Stimulated activated CD8-positive, alpha-beta memory T cell treated with anti-CD3 and anti-CD28 coated beads, Interleukin-7, amount 100 ng/mL, for 4 hours (primary cell): ENCODE results near the gene RANBP1.

Experiments
- DNase-seq, 2 donors: peaks; one replicate each; pipeline ENCODE4 v3.0.0-alpha.2; 2020; ENCODE audit warnings: low read depth in 2 of 2

RANBP1 gene

GRCh38 chr22:20088263-20088648, 27.6 kb upstream of the RANBP1 start:
- DNase-seq, result no peak

- DNase-seq, result no peak
These were observed 26.5 kb upstream of the RANBP1 start for GRCh38 chr22:20089226-20089976.

- DNase-seq, result no peak
These were observed 25.8 kb upstream of the RANBP1 start for GRCh38 chr22:20089977-20090729.

- no peak for DNase-seq
These were observed 25.1 kb upstream of the RANBP1 start for GRCh38 chr22:20090730-20091240.

- DNase-seq, result no peak
These were observed 24.0 kb upstream of the RANBP1 start for GRCh38 chr22:20091690-20092476.

- no peak for DNase-seq
These were observed 23.4 kb upstream of the RANBP1 start for GRCh38 chr22:20092477-20092854.

- DNase-seq, result no peak
These were observed 22.3 kb upstream of the RANBP1 start for GRCh38 chr22:20093418-20094196.

- DNase-seq, result no peak
These were observed 21.6 kb upstream of the RANBP1 start for GRCh38 chr22:20094197-20094807.

GRCh38 chr22:20095521-20095920, 20.4 kb upstream of the RANBP1 start:
- DNase-seq, result no peak

GRCh38 chr22:20096574-20097420, 19.1 kb upstream of the RANBP1 start:
- no peak for DNase-seq

GRCh38 chr22:20099099-20099711, 16.7 kb upstream of the RANBP1 start:
- DNase-seq, result no peak

GRCh38 chr22:20101638-20102037, 14.3 kb upstream of the RANBP1 start:
- no peak for DNase-seq

GRCh38 chr22:20102203-20102780, 13.6 kb upstream of the RANBP1 start:
- DNase-seq, result no peak

- DNase-seq, result no peak
These were observed 10.3 kb upstream of the RANBP1 start for GRCh38 chr22:20105456-20106204.

GRCh38 chr22:20106205-20106848, 9.6 kb upstream of the RANBP1 start:
- DNase-seq, result no peak

GRCh38 chr22:20106849-20107237, 9.1 kb upstream of the RANBP1 start:
- DNase-seq, result no peak

- DNase-seq, result no peak
These were observed 8.4 kb upstream of the RANBP1 start for GRCh38 chr22:20107471-20107901.
